Spleen (tissue), 11 donors: ENCODE data around the gene RABL6. TPM values are rescaled to one million over a fixed set of nuclear protein-coding genes. Genes with fewer than 3 reads are reported as not detected.
A peak's percentile ranks its signal among the peaks of the same experiment; 100 is the strongest.

Experiments
- DNase-seq: peaks from one replicate; pipeline ENCODE4 v3.0.0-alpha.2; 2020
- H3K27ac ChIP-seq, 8 donors: fragments of 200-600 bp; sonication (generic) in 7 of 8; 1 replicate in 4 of 8; 2 replicates in 4 of 8; pipeline versions ENCODE4 v1.5.0 to v1.8.0; 2016 to 2021; ENCODE audit warnings: inconsistent platforms in 4 of 8, mild to moderate bottlenecking in 4 of 8, moderate library complexity in 1 of 8
- H3K27me3 ChIP-seq, 7 donors: fragments of 200-600 bp; sonication (generic) in 6 of 7; replicated peaks in 1 of 7; 1 replicate in 4 of 7; 2 replicates in 3 of 7; pipeline versions ENCODE4 v1.5.0 to v1.8.0; 2016 to 2021; ENCODE audit warnings: inconsistent platforms in 3 of 7, mild to moderate bottlenecking in 1 of 7
- H3K36me3 ChIP-seq, 6 donors: fragments of 200-600 bp; sonication (generic) in 5 of 6; 1 replicate in 4 of 6; 2 replicates in 2 of 6; pipeline versions ENCODE4 v1.5.0 to v1.8.0; 2016 to 2021; ENCODE audit warnings: inconsistent platforms in 2 of 6
- H3K4me1 ChIP-seq, 6 donors: fragments of 200-600 bp; sonication (generic) in 5 of 6; 1 replicate in 3 of 6; 2 replicates in 3 of 6; pipeline versions ENCODE4 v1.5.0 to v1.8.0; 2016 to 2021; ENCODE audit warnings: inconsistent platforms in 3 of 6
- H3K4me3 ChIP-seq, 8 donors: fragments of 200-600 bp; sonication (generic) in 7 of 8; 1 replicate in 4 of 8; 2 replicates in 4 of 8; pipeline versions ENCODE4 v1.5.0 to v1.8.0; 2016 to 2021; ENCODE audit warnings: inconsistent platforms in 4 of 8, mild to moderate bottlenecking in 4 of 8, moderate library complexity in 2 of 8
- H3K9me3 ChIP-seq, 8 donors: fragments of 200-600 bp; sonication (generic) in 7 of 8; 1 replicate in 4 of 8; 2 replicates in 4 of 8; pipeline versions ENCODE4 v1.5.0 to v1.8.0; 2016 to 2021; ENCODE audit warnings: inconsistent platforms in 4 of 8
- POLR2A ChIP-seq, 3 donors: fragments of 450-650 bp; IDR thresholded peaks; one replicate each; pipeline ENCODE4 v1.5.1; 2017; ENCODE audit warnings: antibody characterized with exemption in 3 of 3, mild to moderate bottlenecking in 1 of 3
- POLR2AphosphoS5 ChIP-seq, 3 donors: sonication (generic); formaldehyde crosslinking; IDR thresholded peaks; one replicate each; pipeline ENCODE4 v1.5.1; 2017; ENCODE audit warnings: antibody characterized with exemption in 3 of 3
- WGBS, 5 donors: extraction: QIAGEN DNeasy Blood & Tissue Kit in 3 of 5; methylation state at CpG; one replicate each; pipeline versions ENCODE4 v1.1.5 to v1.1.7; 2013 to 2018; 5-methylcytosine and 5-hydroxymethylcytosine counted together
- intact Hi-C: fragments of 100-400 bp; cut with DNase I; formaldehyde crosslinking; loops from one replicate; pipeline ENCODE4 v1.15.0; 2023; ENCODE audit warnings: low total_unique reads
- polyA plus RNA-seq, 3 donors: library from polyadenylated mRNA; stranded (reverse); fragments of 200-250 nt; gene quantifications; one replicate each; pipeline ENCODE4 v1.2.1, GENCODE V29; 2013
- total RNA-seq, 7 donors: library from RNA; depleted of rRNA in 3 of 7; stranded (reverse); fragments of >200 nt in 3 of 7; fragmentation: NEBNext Ultra II Directional in 4 of 7; extraction: Animal tissue kit (Norgen Biotek cat#: 25700) in 4 of 7; gene quantifications; one replicate each; pipeline versions ENCODE4 v1.1.0 to v1.2.1, GENCODE V29; 2016 to 2021
- TF ChIP-seq, protein P1 (sequence below), 11 experiments: fragments of 200-600 bp in 7 of 11; fragments of 450-650 bp in 4 of 11; sonication (generic) in 4 of 11; IDR thresholded peaks in 8 of 11; conservative IDR thresholded peaks in 3 of 11; 1 replicate in 7 of 11; 2 replicates in 4 of 11; pipeline versions ENCODE4 v1.4.0 to v1.8.0; 2016 to 2021; ENCODE audit warnings: antibody characterized with exemption in 11 of 11, inconsistent platforms in 4 of 11, mild to moderate bottlenecking in 1 of 11
- donor health status: healthy with polysubstance abuse.
- donor health status: DM: no; HTN: no; CAD: no; lungs with moderate emphysema.
- donor health status: DM: no; HTN: no; CAD: no.
- donor health status: Bipolar disorder and iron deficiency.
- donor health status: healthy.
- donor health status: DM: no; HTN: no; CAD: no.
- donor health status: DM: yes; HTN: yes; CAD: no.

The RABL6 gene
- total and polyA plus RNA-seq, 10 donors, result 32.7 to 70.0 (median 55.7) TPM

DNA sequence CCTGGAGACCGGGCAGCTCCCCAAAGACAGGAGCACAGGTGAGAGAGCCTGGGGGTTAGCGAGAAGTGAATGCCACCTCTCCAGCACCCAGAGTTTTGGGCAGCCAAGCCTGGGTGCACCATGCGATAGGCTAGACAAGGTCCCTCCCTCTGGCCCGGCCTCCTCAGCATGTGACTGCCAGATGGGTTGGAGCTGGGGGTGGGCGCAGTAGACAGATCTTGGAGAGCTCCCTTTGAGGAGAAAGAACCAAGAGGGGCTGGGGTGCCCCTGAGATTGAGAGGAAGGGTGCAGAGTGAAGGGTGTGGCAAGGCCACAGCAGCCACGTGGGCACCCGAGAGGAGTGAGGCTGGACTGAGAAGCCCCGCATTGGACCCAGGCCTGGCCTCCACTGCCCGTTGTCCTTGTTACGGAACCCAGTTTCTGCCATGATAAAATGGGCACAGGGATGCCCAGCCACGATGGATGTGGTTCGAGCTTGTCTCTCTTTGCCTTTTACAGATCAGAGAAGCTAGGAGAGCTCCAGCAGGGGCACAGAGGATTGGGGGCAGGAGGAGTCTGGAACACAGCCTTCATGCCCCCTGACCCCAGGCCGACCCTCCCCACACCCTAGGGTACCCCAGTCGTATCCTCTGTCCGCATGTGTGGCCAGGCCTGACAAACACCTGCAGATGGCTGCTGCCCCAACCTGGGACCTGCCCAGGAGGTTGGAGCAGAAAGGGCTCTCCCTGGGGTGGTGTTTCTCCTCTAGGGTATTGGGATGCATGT, 15.2 kb upstream of the RABL6 start:
- peaks cover 0 to 17% (median 0%) of the 10 kb centered on the region in 7 donors for H3K27me3 ChIP-seq
- peak; percentile 86 for DNase-seq
- intact Hi-C loops, result no loop called here
- H3K4me1 ChIP-seq, result peaks cover 13 to 78% (median 35%) of the 10 kb centered on the region in 6 donors
- peak overlapping the region in 5 of 8 donors; percentile 49 to 83 (median 58) for H3K4me3 ChIP-seq
- TF ChIP-seq, protein P1, sequence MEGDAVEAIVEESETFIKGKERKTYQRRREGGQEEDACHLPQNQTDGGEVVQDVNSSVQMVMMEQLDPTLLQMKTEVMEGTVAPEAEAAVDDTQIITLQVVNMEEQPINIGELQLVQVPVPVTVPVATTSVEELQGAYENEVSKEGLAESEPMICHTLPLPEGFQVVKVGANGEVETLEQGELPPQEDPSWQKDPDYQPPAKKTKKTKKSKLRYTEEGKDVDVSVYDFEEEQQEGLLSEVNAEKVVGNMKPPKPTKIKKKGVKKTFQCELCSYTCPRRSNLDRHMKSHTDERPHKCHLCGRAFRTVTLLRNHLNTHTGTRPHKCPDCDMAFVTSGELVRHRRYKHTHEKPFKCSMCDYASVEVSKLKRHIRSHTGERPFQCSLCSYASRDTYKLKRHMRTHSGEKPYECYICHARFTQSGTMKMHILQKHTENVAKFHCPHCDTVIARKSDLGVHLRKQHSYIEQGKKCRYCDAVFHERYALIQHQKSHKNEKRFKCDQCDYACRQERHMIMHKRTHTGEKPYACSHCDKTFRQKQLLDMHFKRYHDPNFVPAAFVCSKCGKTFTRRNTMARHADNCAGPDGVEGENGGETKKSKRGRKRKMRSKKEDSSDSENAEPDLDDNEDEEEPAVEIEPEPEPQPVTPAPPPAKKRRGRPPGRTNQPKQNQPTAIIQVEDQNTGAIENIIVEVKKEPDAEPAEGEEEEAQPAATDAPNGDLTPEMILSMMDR (IDR thresholded peaks at IDR 0.05 in 8 of 11, conservative IDR thresholded peaks at IDR 0.05 in 3 of 11), result no peak
- TF ChIP-seq POLR2AphosphoS5 (IDR thresholded peaks at IDR 0.05), result no peak
- 66 to 82% (median 76%) methylated on average over 12 to 15 of the region's 15 CpGs for WGBS, 5 donors
- peak overlapping the region in 7 of 8 donors; percentile 91 to 98 (median 96) for H3K27ac ChIP-seq
- no peaks in the 10 kb centered on the region for H3K9me3 ChIP-seq
- peaks cover 0 to 26% (median 4%) of the 10 kb centered on the region in 6 donors for H3K36me3 ChIP-seq

DNA sequence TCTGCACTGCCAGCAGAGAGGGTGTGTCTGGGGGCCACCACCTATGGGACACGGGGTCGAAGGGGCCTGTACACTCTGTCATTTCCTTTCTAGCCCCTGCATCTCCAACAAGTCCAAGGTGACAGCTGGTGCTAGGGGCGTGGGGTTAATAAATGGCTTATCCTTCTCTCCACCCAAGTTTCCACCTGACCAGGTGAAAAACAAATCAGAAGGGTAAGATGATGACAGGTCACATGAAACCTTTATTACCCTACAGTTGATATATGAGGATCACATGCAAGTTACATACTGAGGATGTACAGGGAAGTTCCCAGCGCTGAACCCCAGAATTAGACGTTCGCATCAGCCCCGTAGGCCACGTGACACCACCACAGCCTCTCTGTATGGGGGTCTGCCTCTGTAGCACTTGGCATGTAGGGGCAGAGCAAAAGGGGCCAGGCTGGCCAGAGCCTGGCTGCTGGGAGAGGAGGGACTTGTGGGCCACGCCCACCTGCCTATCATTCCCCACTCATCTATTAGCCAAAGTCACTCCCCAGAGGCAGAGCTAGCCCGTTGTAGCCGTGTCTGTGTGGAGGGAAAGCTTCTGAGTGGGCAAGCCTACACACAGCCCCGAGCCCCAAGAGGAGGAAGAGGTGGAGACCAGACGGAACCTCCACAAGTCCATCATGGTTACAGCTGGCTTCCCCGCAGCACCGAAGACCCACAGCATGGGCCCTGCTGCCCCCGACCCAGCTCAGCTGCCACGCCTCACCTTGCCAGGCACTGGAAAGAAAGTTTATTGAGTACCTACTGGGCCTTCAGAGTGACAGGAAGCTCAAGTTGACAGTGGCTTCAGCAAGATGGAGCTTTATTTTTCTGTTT, 14.4 kb upstream of the RABL6 start:
- WGBS, 5 donors, result 76 to 88% (median 83%) methylated on average over 14 to 17 of the region's 17 CpGs
- Histone ChIP-seq H3K9me3 (no peaks in the 10 kb centered on the region), H3K27me3 (peaks cover 0 to 25% (median 1%) of the 10 kb centered on the region in 7 donors), H3K4me3 (no peak overlapping the region), H3K27ac (peak overlapping the region in 1 of 8 donors; percentile 2), H3K36me3 (peaks cover 0 to 26% (median 4%) of the 10 kb centered on the region in 6 donors), H3K4me1 (peaks cover 13 to 70% (median 30%) of the 10 kb centered on the region in 6 donors)
- TF ChIP-seq POLR2AphosphoS5 (IDR thresholded peaks at IDR 0.05), result no peak
- TF ChIP-seq, protein P1 (IDR thresholded peaks at IDR 0.05 in 8 of 11, conservative IDR thresholded peaks at IDR 0.05 in 3 of 11), result no peak
- TF ChIP-seq POLR2A (IDR thresholded peaks at IDR 0.05), result no peak
- intact Hi-C loops, result no loop called here
- no peak for DNase-seq

DNA sequence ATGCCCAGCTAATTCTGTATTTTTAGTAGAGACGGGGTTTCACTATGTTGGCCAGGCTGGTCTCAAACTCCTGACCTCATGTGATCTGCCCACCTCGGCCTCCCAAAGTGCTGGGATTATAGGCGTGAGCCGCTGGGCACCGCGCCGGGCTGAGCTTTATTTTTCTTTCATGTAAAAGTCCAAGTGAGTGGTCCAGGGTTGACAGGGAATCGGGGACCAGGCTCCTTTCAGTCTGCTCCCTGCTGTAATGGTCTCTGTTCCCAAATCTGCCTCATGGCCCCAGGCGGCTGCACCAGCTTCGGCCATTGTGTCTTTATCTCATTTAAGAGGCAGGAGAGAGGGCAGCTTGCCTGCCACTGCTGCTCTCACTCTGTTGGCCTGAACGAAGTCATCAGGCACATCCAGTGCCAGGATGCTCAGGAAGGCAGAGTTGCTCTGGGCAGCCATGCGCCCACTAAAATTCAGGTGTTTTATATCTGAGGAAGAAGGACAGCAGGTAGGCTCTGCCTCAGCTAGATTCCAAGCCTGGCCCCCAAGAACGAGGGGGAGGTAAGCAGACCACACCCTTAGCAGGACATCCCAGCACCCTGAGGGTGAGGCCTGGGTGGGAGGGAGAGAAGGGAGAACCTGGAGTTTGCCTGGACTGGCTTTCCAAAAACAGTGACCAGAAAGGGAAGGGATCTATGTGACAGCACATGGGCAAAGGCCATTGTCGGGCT, 13.3 kb upstream of the RABL6 start:
- TF ChIP-seq POLR2A (IDR thresholded peaks at IDR 0.05) (no peak), POLR2AphosphoS5 (IDR thresholded peaks at IDR 0.05) (no peak)
- TF ChIP-seq, protein P1 (IDR thresholded peaks at IDR 0.05 in 8 of 11, conservative IDR thresholded peaks at IDR 0.05 in 3 of 11), result no peak
- Histone ChIP-seq H3K4me1 (peaks cover 14 to 73% (median 37%) of the 10 kb centered on the region in 6 donors), H3K36me3 (peaks cover 0 to 26% (median 4%) of the 10 kb centered on the region in 6 donors), H3K4me3 (no peak overlapping the region), H3K27me3 (peaks cover 0 to 36% (median 13%) of the 10 kb centered on the region in 7 donors), H3K9me3 (no peaks in the 10 kb centered on the region), H3K27ac (no peak overlapping the region)
- WGBS, 5 donors, result 87 to 93% (median 93%) methylated on average over 14 of the region's 14 CpGs
- DNase-seq, result no peak
- intact Hi-C loops, result no loop called here
